ENCODE results near the gene ZFAND3. TPM values are rescaled to one million over a fixed set of nuclear protein-coding genes. Genes with fewer than 3 reads are reported as not detected.

Gene ZFAND3
- total RNA-seq, 1 donor from 2014 or later = 76.0 TPM

DNA sequence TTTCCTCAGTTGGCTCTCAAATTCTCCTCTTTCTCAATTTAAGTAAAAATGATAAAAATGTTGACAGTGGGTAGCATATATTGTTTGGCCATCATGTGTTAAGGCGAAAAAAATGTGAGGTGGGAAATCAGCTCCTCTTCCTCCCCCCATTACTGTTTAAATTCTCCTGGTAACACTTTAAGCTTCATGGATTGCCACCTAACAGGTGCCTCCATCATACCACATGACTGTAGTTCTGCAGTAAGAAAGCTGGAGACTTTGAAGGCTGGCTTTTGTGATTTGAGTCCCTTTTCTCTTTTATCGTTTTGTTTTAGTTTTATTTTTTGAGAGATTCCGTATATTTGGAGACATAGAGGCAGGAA lies 1.2 kb downstream of the ZFAND3 start:
- intact Hi-C loops (cut with DNase I) = no loop called here
- ATAC-seq (ENCODE audit: poor library complexity) (no peak), DNase-seq (no peak)

DNA sequence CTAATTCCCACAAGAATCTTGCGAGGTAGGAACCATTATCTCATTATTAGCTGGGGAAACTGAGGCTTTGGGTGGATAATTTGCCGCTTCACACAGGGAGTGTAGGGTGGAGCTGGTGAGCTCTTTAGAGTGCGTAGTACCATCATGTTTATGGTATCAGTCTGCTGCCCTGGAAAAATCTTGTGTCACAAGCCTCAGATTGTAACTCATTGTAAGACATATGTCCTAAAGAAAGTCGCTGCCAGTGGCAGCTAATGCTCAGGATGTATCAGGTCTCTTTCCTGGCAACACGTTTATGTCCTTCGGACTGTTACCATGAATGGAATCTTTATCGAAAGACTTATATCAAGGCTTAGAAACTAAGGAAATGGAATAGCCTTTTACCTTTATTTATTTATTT lies 1.9 kb downstream of the ZFAND3 start:
- ATAC-seq (ENCODE audit: poor library complexity) (no peak), DNase-seq (no peak)
- intact Hi-C loops (cut with DNase I) = no loop called here

DNA sequence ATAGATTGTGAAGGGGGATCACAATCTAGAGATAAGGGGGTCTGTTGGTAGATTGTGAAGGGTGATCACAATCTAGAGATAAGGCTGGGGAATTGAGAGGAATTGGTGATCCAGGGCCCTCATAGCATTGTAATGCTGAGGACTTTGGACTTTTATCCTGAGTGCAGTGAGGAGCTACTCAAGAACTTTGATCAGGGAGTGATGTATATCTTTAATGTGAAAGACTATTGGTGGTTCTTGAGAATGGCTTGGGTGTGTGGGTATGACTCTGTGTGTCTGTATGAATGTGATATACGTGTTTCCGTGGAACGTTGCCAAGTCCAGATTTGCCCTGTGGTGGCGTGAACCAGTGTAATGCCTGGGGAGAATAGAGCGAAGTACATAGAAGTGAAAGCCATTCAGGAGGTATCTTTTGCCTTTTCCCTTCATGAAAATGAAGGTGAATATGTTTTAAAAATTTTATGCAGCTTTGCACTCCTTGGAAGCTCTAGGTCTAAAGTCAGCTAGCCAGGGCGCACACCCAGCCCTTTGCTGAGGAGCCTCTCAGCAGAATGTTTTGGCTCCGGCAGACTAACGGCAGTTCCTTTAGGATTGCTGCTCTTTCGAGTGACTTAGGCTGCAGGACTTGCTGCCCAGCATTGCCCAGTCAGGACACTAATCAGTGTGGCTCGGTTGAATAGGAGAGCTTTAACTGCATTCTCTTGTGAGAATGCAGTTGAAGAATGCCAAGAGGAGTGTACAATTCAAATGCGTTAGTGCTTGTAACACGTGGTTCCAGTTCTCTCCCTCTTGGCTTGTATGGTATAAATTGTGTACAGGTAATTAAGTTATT lies 3.5 kb downstream of the ZFAND3 start:
- no peak for ATAC-seq (ENCODE audit: poor library complexity)
- no peak for DNase-seq
- intact Hi-C loops (cut with DNase I) = no loop called here

DNA sequence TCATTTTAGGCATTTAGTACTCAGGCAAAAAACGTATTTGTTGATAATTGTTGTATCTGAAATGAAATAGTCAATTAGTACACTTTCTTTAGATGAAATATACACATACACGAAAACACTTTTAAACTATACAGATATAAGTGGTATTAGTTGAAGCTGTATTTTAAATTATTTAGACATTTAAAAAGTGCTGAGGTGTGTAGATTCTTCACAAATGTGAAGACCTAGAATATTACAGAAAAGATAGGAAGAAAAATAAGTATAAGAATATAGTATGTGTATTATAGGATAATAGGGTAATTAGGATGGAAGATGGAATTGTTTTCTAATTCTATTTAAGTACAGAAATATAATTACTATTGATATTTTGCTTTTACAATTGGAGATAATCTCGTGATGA lies 4.6 kb downstream of the ZFAND3 start:
- no peak for DNase-seq
- intact Hi-C loops (cut with DNase I) = no loop called here
- no peak for ATAC-seq (ENCODE audit: poor library complexity)

DNA sequence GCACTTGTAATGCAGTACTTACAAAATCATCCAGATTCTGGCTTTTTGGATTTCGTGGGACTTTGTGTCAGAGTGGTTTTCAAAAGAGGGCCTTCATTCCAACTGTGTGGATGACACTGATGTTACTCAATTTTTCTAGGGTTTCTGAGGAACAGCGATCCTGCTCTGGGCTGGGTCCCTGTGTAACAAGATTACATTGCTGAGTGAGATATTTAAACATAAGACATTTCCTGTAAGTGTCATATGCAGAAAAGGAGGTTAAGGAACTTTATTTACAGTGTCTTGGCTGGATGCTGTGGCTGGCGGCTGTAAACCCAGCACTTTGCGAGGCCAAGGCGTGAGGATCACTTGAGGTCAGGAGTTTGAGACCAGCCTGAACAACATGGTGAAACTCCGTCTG lies 6.7 kb downstream of the ZFAND3 start:
- no peak for ATAC-seq (ENCODE audit: poor library complexity)
- DNase-seq = no peak
- intact Hi-C loops (cut with DNase I) = no loop called here

DNA sequence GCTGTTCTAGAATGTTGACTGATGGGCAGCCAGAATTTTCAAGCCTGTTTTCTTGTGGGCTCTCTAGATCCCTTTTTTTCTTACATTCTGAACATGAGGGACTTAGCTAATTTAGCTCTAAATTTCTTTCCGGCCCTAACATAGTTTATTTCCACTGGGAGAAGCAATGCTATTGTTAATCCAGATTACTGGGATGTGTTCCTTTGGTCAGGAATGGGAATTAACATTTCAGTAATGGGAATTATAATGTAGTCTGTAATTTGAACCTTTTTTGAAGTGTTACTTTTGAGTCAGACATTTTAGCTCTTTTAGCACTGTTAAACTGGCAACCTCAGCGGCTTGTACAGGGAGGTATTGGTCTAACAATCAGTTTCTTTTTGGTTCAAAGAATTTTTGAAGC lies 7.5 kb downstream of the ZFAND3 start:
- intact Hi-C loops (cut with DNase I) = no loop called here

DNA sequence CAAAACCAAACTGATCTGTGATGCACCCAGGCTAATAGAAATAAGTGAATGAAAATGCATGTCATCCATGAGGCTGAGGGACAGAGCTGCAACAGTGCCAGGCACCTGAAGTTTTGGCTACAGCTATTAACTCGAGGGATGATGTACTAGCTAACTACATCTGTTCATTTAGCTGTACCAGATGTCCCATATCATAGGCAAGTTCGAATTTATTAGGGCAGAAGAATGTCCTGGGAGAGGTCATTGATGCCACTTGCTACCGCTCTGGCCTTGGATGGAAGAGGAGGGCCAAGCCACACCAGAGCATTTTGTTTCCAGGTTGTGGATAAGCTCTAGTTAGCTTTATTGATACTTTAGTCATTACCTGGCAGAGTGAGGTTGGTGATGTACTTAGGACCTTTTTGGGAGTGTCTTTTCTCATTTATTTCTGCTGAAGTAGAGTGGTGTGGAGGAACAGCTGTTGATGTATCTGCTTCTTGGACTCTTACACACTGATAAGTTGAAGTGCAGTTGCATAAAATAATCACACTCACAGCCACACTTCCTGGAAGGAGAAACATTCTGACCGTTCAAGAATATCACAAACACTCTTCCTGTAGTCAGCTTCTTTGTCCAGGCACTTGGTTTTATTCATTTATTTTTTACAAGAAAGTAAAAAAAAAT lies 8.2 kb downstream of the ZFAND3 start:
- intact Hi-C loops (cut with DNase I) = no loop called here

More for the DNA sequence above, 7.5 kb downstream of the ZFAND3 start:
- no peak for DNase-seq
- ATAC-seq (ENCODE audit: poor library complexity) = no peak

DNA sequence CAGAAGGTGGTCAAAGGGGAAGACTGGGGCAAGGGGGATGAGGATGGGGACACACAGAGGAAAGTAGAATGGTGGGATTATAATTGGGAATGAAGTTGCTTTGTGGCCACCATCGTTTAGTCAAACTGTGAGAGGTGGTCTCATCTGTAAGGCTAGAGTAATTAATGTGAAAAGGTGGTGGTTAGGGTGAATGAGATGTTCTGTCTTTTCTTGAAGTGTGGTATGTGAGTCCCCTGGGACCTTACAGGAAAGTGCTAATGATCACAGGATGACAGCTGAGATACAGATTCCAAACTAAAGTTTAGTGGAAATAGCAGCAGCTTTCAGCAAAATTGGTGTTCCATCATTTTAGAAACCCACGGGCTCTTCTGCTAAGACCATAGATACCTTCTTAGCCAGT lies 10.7 kb downstream of the ZFAND3 start:
- intact Hi-C loops (cut with DNase I) = no loop called here
- ATAC-seq (ENCODE audit: poor library complexity) (no peak), DNase-seq (no peak)

More for the DNA sequence above, 8.2 kb downstream of the ZFAND3 start:
- no peak for ATAC-seq (ENCODE audit: poor library complexity)
- no peak for DNase-seq

DNA sequence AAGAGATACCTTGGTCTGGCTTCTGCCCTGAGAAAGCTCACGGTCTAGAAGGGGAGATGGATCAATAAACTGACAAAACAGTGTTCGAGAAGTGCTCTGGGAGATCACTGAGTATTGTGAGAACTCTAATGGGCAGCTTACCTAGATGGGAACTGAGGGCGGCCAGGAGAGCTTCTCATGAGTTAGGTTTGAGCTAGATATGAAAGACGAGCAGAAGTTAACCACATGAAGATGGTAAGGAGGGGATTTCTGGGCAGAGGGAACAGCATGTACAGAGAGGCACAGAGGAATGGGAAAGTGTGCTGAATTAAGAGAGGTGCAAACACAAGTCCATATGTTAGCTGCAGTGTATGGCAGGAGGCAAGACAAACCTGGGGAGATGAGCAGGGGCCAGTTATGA lies 11.9 kb downstream of the ZFAND3 start:
- intact Hi-C loops (cut with DNase I) = no loop called here
- no peak for DNase-seq
- no peak for ATAC-seq (ENCODE audit: poor library complexity)

DNA sequence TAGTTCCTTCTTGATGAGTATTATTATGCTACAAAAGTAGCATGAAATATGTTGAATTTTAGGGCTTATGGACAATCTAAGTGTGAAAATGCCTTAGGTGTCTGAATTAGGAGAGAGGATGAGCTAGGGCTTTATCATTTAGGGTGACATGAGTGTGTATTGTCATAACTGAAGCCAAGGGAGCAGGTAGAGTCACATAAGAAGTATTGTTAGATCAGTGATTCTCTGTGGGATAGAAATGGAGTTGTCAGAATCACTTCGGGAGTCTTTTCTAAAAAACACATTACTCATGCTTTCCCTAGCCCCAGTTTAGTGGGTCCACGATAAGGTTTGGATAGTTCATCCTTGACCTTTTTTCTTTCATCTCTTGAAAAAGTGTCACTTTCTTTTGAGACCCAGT lies 16.4 kb downstream of the ZFAND3 start:
- ATAC-seq (ENCODE audit: poor library complexity) (no peak), DNase-seq (no peak)
- intact Hi-C loops (cut with DNase I) = no loop called here

DNA sequence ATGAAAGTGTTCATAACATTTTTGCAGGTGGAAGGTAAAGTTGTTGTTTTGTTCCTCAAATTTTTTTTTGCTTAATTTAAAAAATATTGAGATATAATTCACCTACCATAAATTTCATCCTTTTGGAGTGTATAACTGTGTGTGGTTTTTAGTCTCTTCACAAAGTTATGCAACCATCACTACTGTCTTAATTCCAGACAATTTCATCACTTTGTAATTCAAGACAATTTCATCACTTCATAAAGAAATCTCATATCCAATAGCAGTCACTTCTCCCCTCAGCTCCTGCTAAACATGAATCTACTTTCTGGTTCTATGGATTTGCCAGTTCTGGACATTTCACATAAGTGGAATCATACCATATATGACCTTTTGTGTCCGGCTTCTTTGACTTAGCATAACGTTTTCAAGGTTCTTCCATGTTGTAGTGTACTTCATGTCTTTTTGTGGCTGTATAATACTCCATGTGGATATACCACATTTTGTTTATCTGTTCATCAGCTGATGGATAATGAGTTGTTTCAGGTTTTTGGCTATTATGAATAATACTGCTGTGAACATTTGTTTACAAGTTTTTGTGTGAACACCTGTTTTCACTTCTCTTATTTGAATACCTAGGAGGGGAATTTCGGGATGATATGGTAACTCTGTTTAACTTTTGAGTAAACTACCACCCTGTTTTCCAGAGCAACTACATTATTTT lies 18.8 kb downstream of the ZFAND3 start:
- intact Hi-C loops (cut with DNase I) = no loop called here
- ATAC-seq (ENCODE audit: poor library complexity) (peak; percentile 29), DNase-seq (no peak)

DNA sequence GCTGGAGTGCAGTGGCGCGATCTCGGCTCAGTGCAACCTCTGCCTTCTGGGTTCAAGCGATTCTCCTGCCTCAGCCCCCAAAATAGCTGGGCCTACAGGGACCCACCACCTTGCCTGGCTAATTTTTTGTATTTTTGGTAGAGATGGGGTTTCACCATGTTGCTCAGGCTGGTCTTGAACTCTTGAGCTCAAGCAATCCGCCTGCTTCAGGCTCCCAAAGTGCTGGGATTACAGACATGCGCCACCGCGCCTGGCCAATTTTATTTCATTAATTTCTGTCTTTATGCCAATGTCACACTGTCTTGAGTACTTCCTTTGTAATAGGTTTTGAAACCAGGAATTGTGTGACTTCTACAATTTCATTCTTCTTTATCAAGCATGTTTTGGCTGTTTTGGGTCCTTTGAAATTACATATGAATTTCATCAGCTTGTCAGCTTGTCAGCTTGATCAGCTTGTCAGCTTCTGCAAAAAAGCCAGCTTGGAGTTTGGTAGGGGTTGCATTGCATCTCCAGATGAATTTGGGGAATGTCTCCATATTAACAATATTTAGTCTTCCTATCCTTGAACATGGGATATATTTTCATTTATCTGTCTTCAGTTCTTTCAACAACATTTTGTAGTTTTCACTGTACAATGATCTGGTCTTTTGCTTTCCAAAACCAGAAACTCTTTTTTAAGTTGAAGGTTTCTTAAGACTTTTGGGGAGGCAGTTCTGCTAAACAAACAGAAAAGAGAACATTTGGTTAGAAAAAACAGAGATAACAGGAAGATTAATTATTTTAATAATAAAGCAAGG lies 20.8 kb downstream of the ZFAND3 start:
- intact Hi-C loops (cut with DNase I) = no loop called here
- ATAC-seq (ENCODE audit: poor library complexity) (no peak), DNase-seq (no peak)

DNA sequence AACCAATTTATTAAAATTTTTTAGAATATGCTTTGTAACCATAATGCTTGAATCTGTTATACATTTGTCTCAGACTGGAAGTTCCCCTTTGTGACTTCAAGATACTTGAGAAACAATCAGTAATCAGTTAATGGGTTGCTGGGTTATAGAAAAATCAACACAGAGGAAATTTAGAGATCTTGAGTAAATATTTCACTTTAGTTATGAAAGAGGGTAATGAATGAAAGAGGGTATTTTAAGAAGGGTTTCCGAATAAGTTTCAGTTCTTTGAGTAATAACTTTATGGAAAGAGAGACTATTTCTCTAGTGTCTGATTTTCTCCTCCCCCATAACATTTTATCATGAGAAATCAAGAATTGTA lies 21.4 kb downstream of the ZFAND3 start:
- DNase-seq (no peak), ATAC-seq (ENCODE audit: poor library complexity) (no peak)
- intact Hi-C loops (cut with DNase I) = no loop called here

DNA sequence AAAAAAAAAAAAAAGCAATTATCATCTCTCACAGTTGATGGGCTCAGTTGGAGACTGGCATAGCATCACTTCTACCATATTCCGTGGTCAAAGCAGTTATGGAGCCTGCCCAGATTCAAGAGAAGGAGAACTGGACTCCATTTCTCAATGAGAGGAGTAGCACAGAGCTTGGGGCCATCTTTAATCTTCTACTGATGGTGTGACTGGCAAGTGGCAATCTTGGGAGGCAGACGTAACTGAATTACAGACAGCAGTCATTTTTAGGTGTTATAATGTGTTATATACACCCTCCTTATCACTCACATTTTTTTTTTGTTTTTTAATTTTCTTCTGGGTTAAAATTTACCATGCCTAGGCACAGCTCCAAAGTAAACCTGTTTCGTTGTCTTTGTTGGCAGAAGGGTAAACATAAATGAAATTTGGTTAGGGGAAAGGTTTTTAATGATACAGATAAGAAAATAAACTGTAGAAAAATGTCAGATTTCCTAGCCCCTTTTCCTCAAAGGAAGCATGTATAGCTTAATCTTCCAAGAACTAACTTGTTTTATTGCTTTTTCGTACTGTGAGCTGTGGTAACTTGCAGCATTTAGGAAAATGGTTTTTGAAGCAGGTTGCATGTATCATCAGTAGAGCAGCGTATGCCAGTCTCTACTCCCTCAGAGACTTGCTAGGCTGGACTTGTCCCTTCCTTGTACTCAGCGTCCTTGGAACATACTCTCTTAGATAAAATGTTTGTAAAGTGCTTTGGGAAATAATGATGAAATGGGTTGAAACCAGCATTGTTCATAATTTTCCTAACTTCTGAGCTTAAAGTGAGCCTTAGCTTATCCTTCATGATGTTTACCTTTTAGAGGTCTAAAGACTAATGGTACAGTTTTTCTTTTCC lies 25.7 kb downstream of the ZFAND3 start:
- ATAC-seq (ENCODE audit: poor library complexity) = peak; percentile 68
- intact Hi-C loops (cut with DNase I) = no loop called here
- no peak for DNase-seq

DNA sequence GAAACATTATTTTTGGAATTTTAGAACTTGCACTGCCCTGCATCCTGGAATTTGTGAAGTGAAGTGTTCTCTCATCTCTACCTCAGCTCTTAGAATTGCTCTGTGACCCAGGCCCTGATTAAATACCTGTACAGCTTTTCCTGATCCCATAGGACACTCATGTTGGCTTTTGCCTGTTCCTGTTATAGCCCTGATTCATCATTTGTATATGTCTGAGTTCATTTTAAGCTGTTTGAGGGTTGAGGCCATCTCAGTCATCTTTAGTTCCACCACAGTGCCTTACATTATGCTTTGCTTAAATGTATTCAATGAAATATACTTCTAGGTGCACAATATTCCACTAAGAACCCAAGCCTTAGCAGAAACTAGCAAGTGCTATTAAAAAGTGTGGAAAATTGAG lies 26.4 kb downstream of the ZFAND3 start:
- intact Hi-C loops (cut with DNase I) = no loop called here
- no peak for DNase-seq
- no peak for ATAC-seq (ENCODE audit: poor library complexity)

DNA sequence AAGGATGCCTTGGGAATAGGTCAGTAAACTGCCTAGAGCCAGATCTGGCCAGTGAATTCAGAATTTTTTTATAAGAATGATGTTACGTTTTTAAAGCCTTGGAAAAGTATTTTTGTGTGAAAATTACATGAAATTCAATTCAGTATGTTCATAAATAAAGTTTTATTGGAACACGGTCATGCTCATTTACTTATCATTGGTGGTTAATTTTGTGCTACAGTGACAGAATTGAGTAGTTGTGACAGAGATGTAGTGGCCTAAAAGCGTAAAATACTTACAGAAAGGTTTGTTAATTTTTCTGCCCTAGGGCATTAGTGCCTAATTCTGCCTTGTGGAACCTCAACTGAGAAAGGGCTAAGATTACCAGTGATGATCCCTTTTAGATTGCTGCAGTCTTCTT lies 28.2 kb downstream of the ZFAND3 start:
- no peak for ATAC-seq (ENCODE audit: poor library complexity)
- intact Hi-C loops (cut with DNase I) = no loop called here
- no peak for DNase-seq

DNA sequence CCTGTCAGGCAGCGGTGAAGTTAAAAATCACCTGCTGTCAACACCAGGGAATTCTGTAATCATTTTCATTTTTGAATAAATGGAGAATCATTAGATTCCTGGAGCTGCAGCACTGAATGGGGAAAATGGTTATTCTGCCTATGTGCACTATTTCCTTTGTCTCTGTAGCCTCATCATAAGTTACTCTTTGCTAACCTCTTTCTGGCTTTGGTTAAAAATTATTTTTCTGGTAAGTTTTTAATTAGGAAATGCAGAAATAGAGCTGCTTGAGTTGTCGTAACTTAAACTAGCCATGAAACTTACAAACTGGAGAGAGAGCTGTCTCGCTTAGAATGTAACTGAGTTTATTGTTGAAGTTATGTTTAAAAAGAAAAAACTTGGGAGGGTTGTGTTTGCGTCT lies 28.8 kb downstream of the ZFAND3 start:
- DNase-seq (no peak), ATAC-seq (ENCODE audit: poor library complexity) (no peak)
- intact Hi-C loops (cut with DNase I) = no loop called here

DNA sequence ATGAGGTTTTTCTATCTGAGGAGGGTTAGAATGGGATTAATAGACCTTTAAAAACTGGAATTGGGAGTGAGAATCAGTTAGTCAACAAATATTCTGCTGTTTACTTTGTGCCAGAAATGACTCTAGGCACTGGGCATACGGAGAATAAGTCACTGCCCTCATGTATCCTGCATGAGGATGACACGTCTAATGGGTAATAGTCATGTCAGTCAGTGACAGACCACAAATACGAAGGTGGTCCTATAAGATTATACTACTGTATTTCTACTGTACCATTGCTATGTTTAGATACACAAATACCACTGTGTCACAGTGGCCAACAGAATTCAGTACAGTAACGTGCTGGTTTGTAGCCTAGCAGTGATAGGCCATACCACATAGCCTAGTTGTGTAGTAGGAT lies 30.7 kb downstream of the ZFAND3 start:
- ATAC-seq (ENCODE audit: poor library complexity) (no peak), DNase-seq (no peak)
- intact Hi-C loops (cut with DNase I) = no loop called here

Data from Right ventricle myocardium superior (tissue), 1 donor.